ENCODE data around the gene KIFC3. TPM values are rescaled to one million over a fixed set of nuclear protein-coding genes. Genes with fewer than 3 reads are reported as not detected.
A peak's percentile ranks its signal among the peaks of the same experiment; 100 is the strongest.

The KIFC3 gene
- total RNA-seq, 2 donors from 2014 or later = 40.6 to 59.5 TPM

DNA sequence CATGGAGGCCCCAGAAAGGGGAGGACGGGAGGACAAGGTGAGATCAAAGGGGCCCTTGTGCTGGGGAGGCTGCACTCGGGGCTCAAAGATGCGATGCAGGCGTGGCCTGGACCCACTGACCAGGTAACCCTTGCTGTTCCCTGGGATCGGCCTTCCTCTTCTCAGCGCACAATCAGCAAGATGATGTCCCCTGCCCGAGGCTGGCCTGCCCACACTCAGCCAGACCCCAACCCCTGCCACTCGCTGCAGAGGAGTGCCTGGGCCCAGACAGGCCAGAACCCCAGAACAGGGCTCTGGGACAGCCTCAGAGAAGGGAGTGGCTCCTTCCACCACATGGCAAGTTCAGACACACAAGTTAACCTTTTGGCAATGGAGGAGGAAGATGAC lies 14.8 kb downstream of the KIFC3 start:
- peaks cover 24% of the 10 kb centered on the region for H3K36me3 ChIP-seq

GRCh38 chr16:57786632-57787518 lies 15.4 kb downstream of the KIFC3 start:
- no peak overlapping the region for H3K4me3 ChIP-seq
- TF ChIP-seq CTCF (IDR thresholded peaks at IDR 0.05) = no peak
- H3K36me3 ChIP-seq = peaks cover 24% of the 10 kb centered on the region
- no peaks in the 10 kb centered on the region for H3K9me3 ChIP-seq
- H3K4me1 ChIP-seq = peaks cover 0 to 43% of the 10 kb centered on the region in 2 donors
- H3K27ac ChIP-seq = peak overlapping the region; percentile 49 to 65
- H3K27me3 ChIP-seq = no peaks in the 10 kb centered on the region
- peak; percentile 90 for DNase-seq (ENCODE audit: low spot score)

More for the DNA sequence above, 14.8 kb downstream of the KIFC3 start:
- no peak for TF ChIP-seq CTCF (IDR thresholded peaks at IDR 0.05)
- Histone ChIP-seq H3K9me3 (no peaks in the 10 kb centered on the region), H3K4me3 (no peak overlapping the region), H3K4me1 (peaks cover 0 to 47% of the 10 kb centered on the region in 2 donors), H3K27ac (peak overlapping the region; percentile 49 to 65), H3K27me3 (no peaks in the 10 kb centered on the region)
- no peak for DNase-seq (ENCODE audit: low spot score)

DNA sequence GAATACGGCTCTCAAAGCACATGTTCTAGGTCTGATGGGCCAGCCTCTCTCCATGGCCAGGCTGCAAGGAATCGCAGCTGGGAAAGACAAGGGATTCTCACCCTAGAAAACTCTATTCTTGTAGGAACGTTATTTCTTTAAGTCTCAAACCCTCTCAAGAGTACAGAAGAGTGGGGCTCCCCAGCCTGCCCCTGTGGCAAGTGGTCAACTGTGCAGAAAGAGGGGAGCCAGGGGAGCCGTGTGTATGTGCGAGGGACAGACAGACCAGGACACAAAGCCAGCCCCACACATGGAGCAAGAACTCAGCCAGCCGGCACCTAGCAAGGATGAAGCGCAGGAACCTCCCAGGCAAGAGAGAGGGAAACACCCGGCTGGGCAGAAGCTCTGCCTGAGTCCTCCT lies 16.4 kb downstream of the KIFC3 start:
- H3K27me3 ChIP-seq = no peaks in the 10 kb centered on the region
- DNase-seq (ENCODE audit: low spot score) = no peak
- TF ChIP-seq CTCF (IDR thresholded peaks at IDR 0.05) = no peak
- peak overlapping the region in 1 of 2 donors; percentile 12 for H3K27ac ChIP-seq
- H3K9me3 ChIP-seq = no peaks in the 10 kb centered on the region
- H3K4me1 ChIP-seq = peaks cover 0 to 33% of the 10 kb centered on the region in 2 donors
- H3K4me3 ChIP-seq = no peak overlapping the region
- peaks cover 24% of the 10 kb centered on the region for H3K36me3 ChIP-seq

- TF ChIP-seq CTCF (IDR thresholded peaks at IDR 0.05) = no peak
- H3K9me3 ChIP-seq = no peaks in the 10 kb centered on the region
- H3K4me3 ChIP-seq = no peak overlapping the region
- no peak overlapping the region for H3K27ac ChIP-seq
- DNase-seq (ENCODE audit: low spot score) = no peak
- peaks cover 19% of the 10 kb centered on the region for H3K36me3 ChIP-seq
- H3K27me3 ChIP-seq = no peaks in the 10 kb centered on the region
- peaks cover 0 to 28% of the 10 kb centered on the region in 2 donors for H3K4me1 ChIP-seq
Observed at GRCh38 chr16:57785385-57785784, 16.9 kb downstream of the KIFC3 start.

GRCh38 chr16:57784334-57784733 lies 18.0 kb downstream of the KIFC3 start:
- Histone ChIP-seq H3K27ac (no peak overlapping the region), H3K4me1 (peaks cover 0 to 27% of the 10 kb centered on the region in 2 donors), H3K27me3 (no peaks in the 10 kb centered on the region), H3K36me3 (peaks cover 22% of the 10 kb centered on the region), H3K9me3 (no peaks in the 10 kb centered on the region), H3K4me3 (no peak overlapping the region)
- TF ChIP-seq CTCF (IDR thresholded peaks at IDR 0.05) = no peak
- DNase-seq (ENCODE audit: low spot score) = no peak
